Central memory CD8-positive, alpha-beta T cell (primary cell): ENCODE measurements around the gene ATG9B.

ENCODE experiments used
- ATAC-seq: fragments of 150-1000 bp; cut with Tn5 transposase; replicated peaks from 2 replicates; pipeline ENCODE4 v1.10.0; 2022; ENCODE audit warnings: mild to moderate bottlenecking, moderate FRiP score, moderate number of reproducible peaks; ENCODE audit not compliant: poor library complexity, severe bottlenecking; ENCODE audit errors: extremely low read depth
- DNase-seq, 2 donors: peaks; one replicate each; pipeline ENCODE4 v3.0.0; 2021; ENCODE audit warnings: low spot score in 2 of 2
- H3K27ac Mint-ChIP-seq: one replicate; pipeline ENCODE4 v1.8.0; 2022; ENCODE audit warnings: low read depth, mild to moderate bottlenecking, moderate library complexity, mixed read lengths
- H3K27me3 Mint-ChIP-seq: one replicate; pipeline ENCODE4 v1.8.0; 2022; ENCODE audit warnings: mixed read lengths
- H3K36me3 Mint-ChIP-seq: one replicate; pipeline ENCODE4 v1.8.0; 2022; ENCODE audit warnings: mild to moderate bottlenecking, moderate library complexity, mixed read lengths; ENCODE audit not compliant: insufficient read depth
- H3K4me1 Mint-ChIP-seq: one replicate; pipeline ENCODE4 v1.8.0; 2022; ENCODE audit warnings: mixed read lengths
- H3K4me3 Mint-ChIP-seq: one replicate; pipeline ENCODE4 v1.8.0; 2022; ENCODE audit warnings: mild to moderate bottlenecking, moderate library complexity, mixed read lengths
- H3K9me3 Mint-ChIP-seq: one replicate; pipeline ENCODE4 v1.8.0; 2022; ENCODE audit warnings: mixed read lengths

ATG9B gene

GRCh38 chr7:151007469-151007898, 16.8 kb downstream of the ATG9B start:
- Mint-ChIP-seq H3K4me3 (peak overlapping the region; percentile 76), H3K4me1 (peaks cover 39% of the 10 kb centered on the region), H3K9me3 (no peaks in the 10 kb centered on the region), H3K36me3 (peaks cover 3% of the 10 kb centered on the region), H3K27me3 (no peaks in the 10 kb centered on the region), H3K27ac (peak overlapping the region; percentile 72)
- ATAC-seq (no peak), DNase-seq (no peak)

GRCh38 chr7:151006590-151007300, 17.5 kb downstream of the ATG9B start:
- no peaks in the 10 kb centered on the region for H3K27me3 Mint-ChIP-seq
- ATAC-seq = no peak
- H3K9me3 Mint-ChIP-seq = no peaks in the 10 kb centered on the region
- DNase-seq = no peak
- peaks cover 3% of the 10 kb centered on the region for H3K36me3 Mint-ChIP-seq
- peak overlapping the region; percentile 76 for H3K4me3 Mint-ChIP-seq
- peaks cover 32% of the 10 kb centered on the region for H3K4me1 Mint-ChIP-seq
- H3K27ac Mint-ChIP-seq = no peak overlapping the region

GRCh38 chr7:151005566-151005965, 18.7 kb downstream of the ATG9B start:
- DNase-seq (no peak), ATAC-seq (no peak)
- no peak overlapping the region for H3K27ac Mint-ChIP-seq
- H3K36me3 Mint-ChIP-seq = peaks cover 3% of the 10 kb centered on the region
- no peaks in the 10 kb centered on the region for H3K27me3 Mint-ChIP-seq
- no peaks in the 10 kb centered on the region for H3K9me3 Mint-ChIP-seq
- H3K4me3 Mint-ChIP-seq = peak overlapping the region; percentile 20
- H3K4me1 Mint-ChIP-seq = peaks cover 28% of the 10 kb centered on the region

- ATAC-seq (no peak), DNase-seq (no peak)
- H3K9me3 Mint-ChIP-seq = no peaks in the 10 kb centered on the region
- no peak overlapping the region for H3K4me3 Mint-ChIP-seq
- H3K4me1 Mint-ChIP-seq = peaks cover 28% of the 10 kb centered on the region
- H3K36me3 Mint-ChIP-seq = peaks cover 7% of the 10 kb centered on the region
- H3K27me3 Mint-ChIP-seq = no peaks in the 10 kb centered on the region
- H3K27ac Mint-ChIP-seq = no peak overlapping the region
Measured at GRCh38 chr7:151003572-151003971, 20.7 kb downstream of the ATG9B start.

- Mint-ChIP-seq H3K4me1 (peaks cover 23% of the 10 kb centered on the region), H3K27me3 (peaks cover 9% of the 10 kb centered on the region), H3K4me3 (no peak overlapping the region), H3K36me3 (peaks cover 7% of the 10 kb centered on the region), H3K27ac (no peak overlapping the region), H3K9me3 (no peaks in the 10 kb centered on the region)
- ATAC-seq (no peak), DNase-seq (no peak)
Measured at GRCh38 chr7:151001546-151001945, 22.7 kb downstream of the ATG9B start.

GRCh38 chr7:151000897-151001495, 23.3 kb downstream of the ATG9B start:
- H3K27ac Mint-ChIP-seq = no peak overlapping the region
- no peak overlapping the region for H3K4me3 Mint-ChIP-seq
- peaks cover 7% of the 10 kb centered on the region for H3K36me3 Mint-ChIP-seq
- no peaks in the 10 kb centered on the region for H3K9me3 Mint-ChIP-seq
- H3K27me3 Mint-ChIP-seq = peaks cover 9% of the 10 kb centered on the region
- DNase-seq (no peak), ATAC-seq (no peak)
- H3K4me1 Mint-ChIP-seq = peaks cover 23% of the 10 kb centered on the region

GRCh38 chr7:150999497-151000230, 24.6 kb downstream of the ATG9B start:
- H3K4me3 Mint-ChIP-seq = no peak overlapping the region
- peak overlapping the region; percentile 68 for H3K27ac Mint-ChIP-seq
- H3K4me1 Mint-ChIP-seq = peaks cover 23% of the 10 kb centered on the region
- H3K9me3 Mint-ChIP-seq = no peaks in the 10 kb centered on the region
- ATAC-seq (peak; percentile 54), DNase-seq (peak in 1 of 2 donors; percentile 34)
- peaks cover 7% of the 10 kb centered on the region for H3K36me3 Mint-ChIP-seq
- peaks cover 9% of the 10 kb centered on the region for H3K27me3 Mint-ChIP-seq

- no peak for ATAC-seq
- H3K36me3 Mint-ChIP-seq = peaks cover 7% of the 10 kb centered on the region
- no peak overlapping the region for H3K4me3 Mint-ChIP-seq
- peaks cover 9% of the 10 kb centered on the region for H3K27me3 Mint-ChIP-seq
- H3K27ac Mint-ChIP-seq = peak overlapping the region; percentile 68
- no peaks in the 10 kb centered on the region for H3K9me3 Mint-ChIP-seq
- peaks cover 23% of the 10 kb centered on the region for H3K4me1 Mint-ChIP-seq
- DNase-seq = no peak
Measured at GRCh38 chr7:150999001-150999400, 25.3 kb downstream of the ATG9B start.

GRCh38 chr7:150998341-150998740, 26.0 kb downstream of the ATG9B start:
- H3K9me3 Mint-ChIP-seq = no peaks in the 10 kb centered on the region
- DNase-seq (no peak), ATAC-seq (no peak)
- peaks cover 23% of the 10 kb centered on the region for H3K4me1 Mint-ChIP-seq
- H3K27ac Mint-ChIP-seq = peak overlapping the region; percentile 68
- no peak overlapping the region for H3K4me3 Mint-ChIP-seq
- peaks cover 9% of the 10 kb centered on the region for H3K27me3 Mint-ChIP-seq
- H3K36me3 Mint-ChIP-seq = peaks cover 7% of the 10 kb centered on the region

GRCh38 chr7:150997817-150998216, 26.5 kb downstream of the ATG9B start:
- H3K27ac Mint-ChIP-seq = peak overlapping the region; percentile 82
- ATAC-seq = no peak
- H3K9me3 Mint-ChIP-seq = no peaks in the 10 kb centered on the region
- no peak for DNase-seq
- H3K4me3 Mint-ChIP-seq = no peak overlapping the region
- peaks cover 23% of the 10 kb centered on the region for H3K4me1 Mint-ChIP-seq
- H3K36me3 Mint-ChIP-seq = peaks cover 7% of the 10 kb centered on the region
- peaks cover 9% of the 10 kb centered on the region for H3K27me3 Mint-ChIP-seq

GRCh38 chr7:150997075-150997511, 27.2 kb downstream of the ATG9B start:
- H3K4me1 Mint-ChIP-seq = peaks cover 23% of the 10 kb centered on the region

GRCh38 chr7:150996376-150997074, 27.8 kb downstream of the ATG9B start:
- Mint-ChIP-seq H3K9me3 (no peaks in the 10 kb centered on the region), H3K36me3 (peaks cover 7% of the 10 kb centered on the region), H3K4me3 (no peak overlapping the region), H3K27ac (no peak overlapping the region), H3K27me3 (peaks cover 9% of the 10 kb centered on the region), H3K4me1 (peaks cover 23% of the 10 kb centered on the region)
- ATAC-seq (no peak), DNase-seq (no peak)

More at GRCh38 chr7:150997075-150997511, 27.2 kb downstream of the ATG9B start:
- DNase-seq = no peak
- peaks cover 7% of the 10 kb centered on the region for H3K36me3 Mint-ChIP-seq
- no peaks in the 10 kb centered on the region for H3K9me3 Mint-ChIP-seq
- ATAC-seq = no peak
- no peak overlapping the region for H3K4me3 Mint-ChIP-seq
- peaks cover 9% of the 10 kb centered on the region for H3K27me3 Mint-ChIP-seq
- no peak overlapping the region for H3K27ac Mint-ChIP-seq
